Endothelial cell of hepatic sinusoid (primary cell): ENCODE measurements around the gene KIAA0040.

Experiments
- in situ Hi-C: cut with HindIII; loops from 2 replicates; pipeline ENCODE4 v1.10.0; 2017; ENCODE audit warnings: low sequenced_read_pairs

KIAA0040 gene

DNA sequence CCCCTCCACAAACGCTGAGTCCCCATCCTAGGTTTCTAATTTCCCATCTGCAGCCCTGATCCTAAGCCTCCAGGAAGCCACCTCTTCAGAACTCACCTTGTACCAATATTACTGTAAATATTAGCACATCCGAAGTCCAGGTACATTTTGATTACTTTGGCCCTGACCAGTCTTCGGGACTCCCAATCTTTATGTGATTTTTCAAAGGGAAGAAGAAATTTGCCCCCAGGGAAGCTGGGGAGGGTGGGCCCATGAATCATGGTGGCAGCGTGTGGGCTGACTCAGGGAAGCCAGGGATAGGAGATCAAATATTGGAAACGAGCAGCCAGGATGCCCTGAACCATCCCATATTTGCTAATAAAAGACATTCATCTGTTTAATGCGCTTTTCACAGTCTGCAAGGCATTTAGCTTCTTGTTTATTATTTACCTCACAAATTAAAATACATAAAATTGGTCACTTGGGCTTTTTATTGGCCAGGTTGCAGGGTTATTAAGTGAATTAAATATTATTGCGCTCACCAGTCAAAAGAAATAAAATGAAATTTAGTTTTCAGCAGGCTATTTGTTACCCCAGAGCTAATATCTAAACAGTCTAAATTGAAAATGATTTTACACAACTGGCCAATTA lies 46.6 kb downstream of the KIAA0040 start:
- in situ Hi-C loops: no loop called here

DNA sequence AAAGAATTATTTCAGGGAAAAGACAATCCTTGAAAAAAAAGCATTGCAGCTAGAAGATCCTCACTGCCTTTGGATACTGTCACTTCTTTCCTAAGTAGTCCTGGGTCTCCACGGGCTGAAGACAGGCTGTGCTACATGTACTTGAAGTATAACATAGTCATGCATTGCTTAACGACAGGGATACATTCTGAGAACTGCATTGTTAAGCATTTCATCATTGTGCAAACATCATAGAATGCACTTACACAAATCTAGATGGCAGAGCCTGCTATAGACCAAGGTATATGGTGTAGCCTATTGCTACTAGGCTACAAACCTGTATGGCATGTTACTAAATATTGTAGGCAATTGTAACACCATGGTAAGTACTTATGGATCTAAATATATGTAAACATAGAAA lies 54.0 kb downstream of the KIAA0040 start:
- in situ Hi-C loops: no loop called here

GRCh38 chr1:175137369-175137768 lies 55.2 kb downstream of the KIAA0040 start:
- in situ Hi-C loops: no loop called here

DNA sequence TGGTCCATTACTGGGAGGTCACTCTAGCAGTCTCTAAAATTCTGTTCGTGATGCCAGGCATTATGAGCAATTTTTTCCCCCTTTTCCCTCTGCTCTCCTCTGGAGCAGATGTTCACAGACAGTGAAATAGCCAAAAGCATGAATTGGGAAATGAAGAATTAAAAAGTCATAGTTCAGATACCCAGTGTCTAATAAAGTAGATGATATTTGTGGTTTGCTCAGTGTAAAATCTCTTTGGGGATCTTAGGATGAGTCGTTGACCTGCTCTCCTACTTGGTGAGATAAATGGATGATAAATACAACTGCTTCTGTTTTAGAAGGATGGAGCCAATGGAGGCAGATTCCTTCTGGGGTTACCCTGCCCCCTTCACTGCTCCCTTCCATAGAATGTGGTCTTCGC lies 56.3 kb downstream of the KIAA0040 start:
- in situ Hi-C loops: no loop called here

DNA sequence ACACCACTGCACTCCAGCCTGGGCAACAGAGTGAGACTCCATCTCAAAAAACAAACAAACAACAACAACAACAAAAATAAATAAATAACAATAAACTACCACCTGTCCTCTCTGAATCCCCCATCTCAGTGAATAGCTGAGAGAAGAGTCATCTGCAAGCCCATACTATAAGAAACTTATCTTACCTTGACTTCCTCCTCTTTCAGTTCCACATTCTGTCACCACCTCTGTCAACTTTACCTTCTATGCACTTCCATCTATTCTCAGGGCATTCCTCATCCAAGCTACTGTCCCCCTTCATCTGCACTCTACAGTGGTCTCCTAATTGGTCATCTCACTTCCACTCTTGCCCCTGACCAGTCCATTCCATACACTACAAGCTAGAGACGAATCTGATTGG lies 58.1 kb downstream of the KIAA0040 start:
- in situ Hi-C loops: no loop called here

GRCh38 chr1:175133673-175134435 lies 58.7 kb downstream of the KIAA0040 start:
- in situ Hi-C loops: no loop called here

DNA sequence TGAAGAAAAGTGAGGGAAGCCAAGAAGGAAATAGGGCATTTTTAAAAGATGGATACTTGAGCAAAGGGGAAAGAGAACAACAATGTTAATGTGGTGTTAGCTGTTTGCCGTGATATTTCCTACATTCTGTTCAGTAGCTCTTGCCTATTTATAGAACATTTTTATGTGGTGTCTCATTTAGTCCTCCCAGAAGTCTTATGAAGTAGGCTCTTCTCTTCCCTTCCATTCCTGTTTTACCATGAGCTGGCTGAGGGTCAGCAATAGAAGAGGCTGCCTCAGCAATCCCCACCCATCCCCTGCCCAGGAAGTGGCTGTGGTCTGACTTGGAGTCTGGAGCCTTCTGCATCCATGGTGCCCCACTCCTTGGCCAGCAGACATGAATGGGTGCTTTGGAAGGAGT lies 60.1 kb downstream of the KIAA0040 start:
- in situ Hi-C loops: no loop called here

DNA sequence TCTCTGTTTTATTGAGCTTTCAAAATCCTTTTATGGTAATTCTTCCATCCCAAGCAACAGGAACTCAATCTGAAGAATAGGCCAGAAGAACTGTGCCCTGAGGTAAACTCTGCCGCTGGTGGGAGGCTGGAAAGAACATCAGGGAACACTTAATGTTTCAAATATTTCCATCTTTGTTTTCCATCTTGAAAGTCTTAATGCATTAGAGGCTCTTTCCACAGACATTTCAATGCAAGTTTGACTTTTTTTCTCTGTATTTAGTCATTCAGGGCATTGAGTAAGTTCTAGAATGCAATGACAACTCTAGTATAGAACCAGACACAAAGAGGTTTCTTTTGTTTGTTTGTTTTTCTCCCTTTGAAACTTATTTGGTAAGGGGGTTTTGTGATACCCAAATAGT lies 61.5 kb downstream of the KIAA0040 start:
- in situ Hi-C loops: no loop called here

DNA sequence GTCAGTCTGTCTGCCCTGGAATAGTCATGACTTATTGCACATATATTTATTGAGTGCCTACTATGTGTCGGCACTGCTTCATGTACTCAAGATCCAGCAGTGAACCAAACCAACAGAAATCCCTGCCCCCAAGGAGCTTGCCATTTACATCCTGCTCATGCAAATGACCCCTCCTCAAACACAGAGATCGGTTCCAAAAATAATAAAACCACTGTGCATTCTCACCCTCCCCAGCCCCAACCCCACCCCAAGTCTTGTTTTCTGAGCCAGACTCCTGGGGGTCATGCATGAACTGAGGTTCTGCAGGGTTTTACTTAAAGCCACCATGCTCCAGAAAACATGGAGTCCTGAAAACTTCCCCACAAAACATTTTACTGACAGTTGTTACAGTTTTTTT lies 61.9 kb downstream of the KIAA0040 start:
- in situ Hi-C loops: no loop called here

DNA sequence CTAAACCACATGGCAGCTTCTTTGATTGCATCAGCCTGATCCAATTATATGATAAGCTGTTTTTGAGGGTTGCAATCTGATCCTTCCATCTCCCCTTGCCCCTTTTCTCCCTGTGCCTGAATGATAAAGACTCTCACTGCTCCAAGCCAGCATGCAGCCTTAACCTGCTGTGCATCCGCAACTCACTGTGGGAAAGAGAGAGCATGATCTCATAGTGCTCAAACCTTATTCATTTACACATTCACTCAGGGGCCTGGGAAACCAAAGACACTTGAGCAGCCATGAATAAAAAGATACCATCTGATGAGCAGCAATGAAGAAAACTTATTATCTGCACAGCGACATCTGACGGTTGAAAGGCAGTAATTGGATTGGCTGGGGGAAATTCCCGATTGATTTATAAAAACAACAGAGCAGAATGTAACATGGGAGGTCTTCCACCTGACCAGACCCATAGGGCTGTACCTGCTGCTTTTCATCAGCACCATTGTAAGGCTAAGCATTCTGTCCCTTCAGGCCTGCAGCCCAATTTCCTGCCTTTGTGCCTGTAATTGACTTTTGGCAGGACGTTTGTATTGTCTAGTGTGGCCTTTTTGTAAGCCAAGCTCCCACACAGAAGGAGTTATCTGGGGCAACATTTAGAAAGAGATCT lies 62.5 kb downstream of the KIAA0040 start:
- in situ Hi-C loops: no loop called here

DNA sequence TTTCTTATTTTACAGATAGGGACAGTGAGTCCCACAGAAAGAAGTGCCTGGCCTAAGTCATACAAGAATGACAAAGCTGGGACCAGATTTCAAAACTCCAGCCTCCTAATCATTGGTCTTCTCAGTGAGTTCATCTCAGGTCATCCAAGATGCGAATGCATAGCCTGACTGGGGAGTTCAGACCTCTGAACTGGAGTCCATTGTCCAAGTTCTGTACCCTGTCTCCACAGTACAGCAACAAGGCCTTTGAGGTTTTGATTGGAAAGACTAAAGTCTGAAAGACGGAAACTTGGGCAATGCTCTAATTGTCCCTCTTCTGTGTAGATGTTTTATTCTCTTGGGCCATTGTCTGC lies 63.0 kb downstream of the KIAA0040 start:
- in situ Hi-C loops: no loop called here

- in situ Hi-C loops: no loop called here
Measured at GRCh38 chr1:175129182-175129581, 63.4 kb downstream of the KIAA0040 start.

GRCh38 chr1:175128523-175128922 lies 64.1 kb downstream of the KIAA0040 start:
- in situ Hi-C loops: no loop called here

GRCh38 chr1:175127565-175127964 lies 65.0 kb downstream of the KIAA0040 start:
- in situ Hi-C loops: no loop called here

DNA sequence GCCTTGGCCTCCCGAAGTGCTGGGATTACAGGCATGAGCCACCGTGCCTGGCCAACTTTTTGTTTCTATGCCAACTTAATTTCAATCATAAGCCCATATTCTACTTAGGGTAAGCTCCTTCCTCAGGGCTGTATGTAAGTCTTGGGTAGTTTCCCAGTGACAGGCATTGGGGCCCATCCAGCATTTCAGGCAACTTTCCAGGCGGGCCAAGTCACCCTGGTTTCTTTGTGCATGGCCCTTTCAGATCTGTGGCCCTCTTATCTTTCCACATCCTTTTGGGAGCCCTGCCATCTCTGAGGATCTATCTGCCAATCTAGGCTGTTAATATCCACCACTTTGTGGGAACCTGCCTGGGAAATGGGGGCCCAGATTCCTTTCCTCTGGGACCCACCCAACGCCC lies 66.2 kb downstream of the KIAA0040 start:
- in situ Hi-C loops: no loop called here

DNA sequence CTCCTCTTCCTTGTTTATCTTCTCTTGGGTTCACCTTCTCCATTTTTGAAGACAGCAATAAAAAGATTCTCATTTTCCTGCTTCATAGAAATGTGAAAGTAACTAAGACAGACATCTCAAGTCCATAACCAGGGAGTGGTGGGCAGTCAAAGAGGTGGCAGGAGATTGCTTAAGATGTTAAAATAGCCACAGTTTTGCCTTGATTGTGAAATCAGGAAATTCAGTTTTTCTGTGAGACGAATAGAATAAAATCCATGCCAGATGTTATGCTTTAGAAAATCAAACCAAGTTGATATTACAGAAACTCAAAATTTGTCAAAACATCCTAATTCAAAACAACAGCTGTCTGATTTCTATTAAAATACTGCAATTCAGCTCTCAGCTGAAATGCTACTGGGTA lies 67.7 kb downstream of the KIAA0040 start:
- in situ Hi-C loops: no loop called here

DNA sequence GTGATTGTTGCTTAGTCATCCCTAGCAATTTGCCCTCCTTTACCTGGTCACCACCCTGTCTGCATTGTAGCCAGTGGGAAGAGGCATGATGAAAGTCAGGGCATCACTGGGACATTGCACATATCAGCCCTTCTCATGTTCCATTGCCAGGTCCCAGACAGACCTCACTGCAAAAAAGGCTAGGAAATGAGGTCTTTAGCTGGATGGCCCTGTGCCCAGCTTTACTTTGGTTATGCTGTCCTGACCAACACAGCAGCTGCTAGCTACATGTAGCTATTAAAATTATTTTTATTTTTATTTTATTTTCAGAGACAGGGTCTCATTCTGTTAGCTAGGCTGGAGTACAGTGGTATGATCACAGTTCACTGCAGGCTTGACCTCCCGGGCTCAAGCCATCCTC lies 72.1 kb downstream of the KIAA0040 start:
- in situ Hi-C loops: no loop called here

GRCh38 chr1:175118375-175119367 lies 73.9 kb downstream of the KIAA0040 start:
- in situ Hi-C loops: no loop called here

DNA sequence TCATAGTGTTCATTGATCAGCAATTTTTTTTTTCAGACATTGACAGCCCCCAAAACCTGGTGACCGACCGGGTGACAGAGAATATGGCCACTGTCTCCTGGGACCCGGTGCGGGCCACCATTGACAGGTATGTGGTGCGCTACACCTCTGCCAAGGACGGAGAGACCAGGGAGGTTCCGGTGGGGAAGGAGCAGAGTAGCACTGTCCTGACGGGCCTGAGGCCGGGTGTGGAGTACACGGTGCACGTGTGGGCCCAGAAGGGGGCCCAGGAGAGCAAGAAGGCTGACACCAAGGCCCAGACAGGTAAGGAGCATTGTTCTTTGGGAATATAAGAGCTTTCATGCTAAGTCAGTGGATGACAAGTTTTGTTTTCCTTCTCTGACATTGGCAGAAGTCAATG lies 75.7 kb downstream of the KIAA0040 start:
- in situ Hi-C loops: no loop called here

GRCh38 chr1:175116210-175116798 lies 76.3 kb downstream of the KIAA0040 start:
- in situ Hi-C loops: no loop called here

GRCh38 chr1:175114996-175115395 lies 77.6 kb downstream of the KIAA0040 start:
- in situ Hi-C loops: no loop called here
